Subcutaneous abdominal adipose tissue (tissue), 5 donors: ENCODE data around the gene APOM.
A peak's percentile ranks its signal among the peaks of the same experiment; 100 is the strongest.

Experiments
- H3K27ac ChIP-seq: one replicate; pipeline ENCODE4 v1.7.0; 2013; ENCODE audit warnings: low read depth, mild to moderate bottlenecking, inconsistent platforms, low read length, moderate library complexity
- H3K27me3 ChIP-seq, 5 donors: one replicate each; pipeline ENCODE4 v1.7.0; 2013; ENCODE audit warnings: low read length in 5 of 5, inconsistent platforms in 1 of 5; ENCODE audit not compliant: control insufficient read depth in 5 of 5, insufficient read depth in 4 of 5
- H3K36me3 ChIP-seq, 5 donors: one replicate each; pipeline ENCODE4 v1.7.0; 2013; ENCODE audit warnings: low read length in 5 of 5; ENCODE audit not compliant: control insufficient read depth in 5 of 5, insufficient read depth in 5 of 5
- H3K4me1 ChIP-seq, 5 donors: one replicate each; pipeline ENCODE4 v1.7.0; 2013; ENCODE audit warnings: low read length in 5 of 5, mild to moderate bottlenecking in 3 of 5, moderate library complexity in 1 of 5; ENCODE audit not compliant: control insufficient read depth in 5 of 5, insufficient read depth in 5 of 5
- H3K4me3 ChIP-seq, 5 donors: one replicate each; pipeline ENCODE4 v1.7.0; 2013; ENCODE audit warnings: low read length in 5 of 5, low read depth in 1 of 5
- H3K9ac ChIP-seq, 5 donors: one replicate each; pipeline ENCODE4 v1.7.0; 2013; ENCODE audit warnings: low read length in 5 of 5, mild to moderate bottlenecking in 4 of 5, moderate library complexity in 3 of 5
- H3K9me3 ChIP-seq, 5 donors: one replicate each; pipeline ENCODE4 v1.7.0; 2013; ENCODE audit warnings: low read length in 5 of 5; ENCODE audit not compliant: control insufficient read depth in 5 of 5
- donor health status: healthy.
- donor health status: healthy.
- donor health status: healthy.
- donor health status: healthy.
- donor health status: healthy.

The APOM gene

GRCh38 chr6:31639449-31639861 is 16.2 kb upstream of the APOM start:
- Histone ChIP-seq H3K4me1 (peaks cover 1 to 11% (median 8%) of the 10 kb centered on the region in 5 donors), H3K9me3 (no peaks in the 10 kb centered on the region), H3K27me3 (no peaks in the 10 kb centered on the region), H3K9ac (no peak overlapping the region), H3K36me3 (peaks cover 12 to 95% (median 92%) of the 10 kb centered on the region in 5 donors), H3K4me3 (no peak overlapping the region), H3K27ac (no peak overlapping the region)

- Histone ChIP-seq H3K4me1 (no peaks in the 10 kb centered on the region), H3K36me3 (peaks cover 14 to 95% (median 92%) of the 10 kb centered on the region in 5 donors), H3K4me3 (no peak overlapping the region), H3K9me3 (no peaks in the 10 kb centered on the region), H3K27me3 (no peaks in the 10 kb centered on the region), H3K9ac (no peak overlapping the region), H3K27ac (no peak overlapping the region)
Measured at GRCh38 chr6:31640612-31641011, 15.1 kb upstream of the APOM start.

GRCh38 chr6:31641370-31641769 is 14.3 kb upstream of the APOM start:
- H3K4me1 ChIP-seq = no peaks in the 10 kb centered on the region
- H3K9ac ChIP-seq = no peak overlapping the region
- no peak overlapping the region for H3K4me3 ChIP-seq
- no peak overlapping the region for H3K27ac ChIP-seq
- peaks cover 15 to 95% (median 92%) of the 10 kb centered on the region in 5 donors for H3K36me3 ChIP-seq
- no peaks in the 10 kb centered on the region for H3K27me3 ChIP-seq
- no peaks in the 10 kb centered on the region for H3K9me3 ChIP-seq

GRCh38 chr6:31642798-31643570 is 12.7 kb upstream of the APOM start:
- H3K4me1 ChIP-seq = no peaks in the 10 kb centered on the region
- no peaks in the 10 kb centered on the region for H3K27me3 ChIP-seq
- H3K27ac ChIP-seq = no peak overlapping the region
- H3K9me3 ChIP-seq = no peaks in the 10 kb centered on the region
- H3K9ac ChIP-seq = no peak overlapping the region
- no peak overlapping the region for H3K4me3 ChIP-seq
- peaks cover 14 to 94% (median 91%) of the 10 kb centered on the region in 5 donors for H3K36me3 ChIP-seq

GRCh38 chr6:31643818-31644454 is 11.8 kb upstream of the APOM start:
- Histone ChIP-seq H3K4me1 (no peaks in the 10 kb centered on the region), H3K27ac (no peak overlapping the region), H3K27me3 (no peaks in the 10 kb centered on the region), H3K9me3 (no peaks in the 10 kb centered on the region), H3K4me3 (no peak overlapping the region), H3K36me3 (peaks cover 11 to 97% (median 93%) of the 10 kb centered on the region in 5 donors), H3K9ac (no peak overlapping the region)

GRCh38 chr6:31645325-31645724 is 10.4 kb upstream of the APOM start:
- H3K36me3 ChIP-seq = peaks cover 6 to 91% (median 87%) of the 10 kb centered on the region in 5 donors

GRCh38 chr6:31651602-31652191 is 4.0 kb upstream of the APOM start:
- H3K9ac ChIP-seq = peak overlapping the region; percentile 12 to 96 (median 93)
- peaks cover 0 to 30% (median 20%) of the 10 kb centered on the region in 5 donors for H3K4me1 ChIP-seq
- H3K4me3 ChIP-seq = peak overlapping the region; percentile 85 to 94 (median 91)
- H3K27me3 ChIP-seq = no peaks in the 10 kb centered on the region
- peak overlapping the region; percentile 98 for H3K27ac ChIP-seq
- peaks cover 0 to 53% (median 35%) of the 10 kb centered on the region in 5 donors for H3K36me3 ChIP-seq
- no peaks in the 10 kb centered on the region for H3K9me3 ChIP-seq

More at GRCh38 chr6:31645325-31645724, 10.4 kb upstream of the APOM start:
- Histone ChIP-seq H3K4me1 (no peaks in the 10 kb centered on the region), H3K27me3 (no peaks in the 10 kb centered on the region), H3K9ac (no peak overlapping the region), H3K4me3 (no peak overlapping the region), H3K9me3 (no peaks in the 10 kb centered on the region), H3K27ac (no peak overlapping the region)

- Histone ChIP-seq H3K9me3 (no peaks in the 10 kb centered on the region), H3K4me3 (peak overlapping the region; percentile 85 to 92 (median 89)), H3K4me1 (peaks cover 0 to 35% (median 27%) of the 10 kb centered on the region in 5 donors), H3K27me3 (no peaks in the 10 kb centered on the region), H3K27ac (peak overlapping the region; percentile 98), H3K9ac (peak overlapping the region; percentile 12 to 96 (median 93)), H3K36me3 (peaks cover 0 to 51% (median 30%) of the 10 kb centered on the region in 5 donors)
Measured at GRCh38 chr6:31652925-31653724, 2.6 kb upstream of the APOM start.

GRCh38 chr6:31654574-31655348 is 933 bp upstream of the APOM start:
- H3K4me3 ChIP-seq = no peak overlapping the region
- H3K27me3 ChIP-seq = no peaks in the 10 kb centered on the region
- H3K36me3 ChIP-seq = peaks cover 0 to 39% (median 16%) of the 10 kb centered on the region in 5 donors
- no peaks in the 10 kb centered on the region for H3K9me3 ChIP-seq
- H3K4me1 ChIP-seq = peaks cover 7 to 52% (median 43%) of the 10 kb centered on the region in 5 donors
- H3K9ac ChIP-seq = no peak overlapping the region
- no peak overlapping the region for H3K27ac ChIP-seq
